ENCODE data around the gene DYRK2. TPM values are rescaled to one million over a fixed set of nuclear protein-coding genes. Genes with fewer than 3 reads are reported as not detected.
"Not testable (repeated sequence)": the region's sequence is repeated elsewhere in the genome, so short reads cannot be mapped to it uniquely, and the experiment has no call there.

DYRK2 gene
- total and polyA plus RNA-seq, 2 donors (not counting 3 experiments of a cell fraction or from before 2014, with no cell fraction given), result 4.5 to 11.0 TPM

DNA sequence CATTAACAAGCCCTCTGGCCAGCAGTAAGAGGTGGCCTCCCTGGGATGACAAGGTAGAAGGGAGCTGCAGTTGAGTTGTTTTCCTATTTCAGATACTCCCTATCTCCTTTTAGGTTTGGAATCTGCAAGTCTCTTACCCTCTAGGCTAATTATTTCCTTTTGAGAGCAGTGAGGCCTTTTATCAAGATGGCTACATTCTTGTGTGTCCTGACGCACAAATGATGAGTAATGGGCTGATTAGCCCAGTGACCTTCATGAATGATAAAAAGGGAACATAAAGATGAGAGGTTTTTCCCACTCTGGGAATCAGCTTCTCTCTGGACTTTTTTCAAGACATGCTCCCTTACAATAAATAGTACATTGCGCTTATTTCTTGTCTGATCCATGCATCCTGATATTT lies 22.9 kb downstream of the DYRK2 start:
- Histone ChIP-seq H3K9me1 (replicated peaks; ENCODE audit: control insufficient read depth, extremely low read depth, insufficient read depth, low read length) (no peaks in the 10 kb centered on the region), H2AFZ (ENCODE audit: low read depth, low read length) (no peak overlapping the region), H3K9me3 (replicated peaks; ENCODE audit: control insufficient read depth, insufficient read depth, low read length) (no peaks in the 10 kb centered on the region), H3K4me2 (ENCODE audit: insufficient read depth, low read length) (no peak overlapping the region), H3K4me1 (ENCODE audit: control insufficient read depth, extremely low read depth, insufficient read depth, low read length) (no peaks in the 10 kb centered on the region), H3K27me3 (ENCODE audit: control insufficient read depth in 2 of 2, insufficient read depth in 2 of 2, low read length in 2 of 2) (no peaks in the 10 kb centered on the region), H3K27ac (ENCODE audit: insufficient read depth, low read depth, low read length) (no peak overlapping the region), H3K79me2 (ENCODE audit: control insufficient read depth, insufficient read depth, low read length) (no peaks in the 10 kb centered on the region), H3K36me3 (ENCODE audit: control insufficient read depth in 2 of 2, extremely low read depth in 1 of 2, insufficient read depth in 2 of 2, low read length in 2 of 2) (no peaks in the 10 kb centered on the region), H3K9ac (replicated peaks; ENCODE audit: extremely low read depth, insufficient read depth, low read length) (no peak overlapping the region), H4K20me1 (replicated peaks; ENCODE audit: control insufficient read depth, extremely low read depth, insufficient read depth, low read length) (no peaks in the 10 kb centered on the region), H3K4me3 (replicated peaks in 1 of 3; ENCODE audit: insufficient read depth in 1 of 3, low read depth in 1 of 3, low read length in 3 of 3) (no peak overlapping the region)
- DNase-seq (ENCODE audit: low read depth, low spot score) (no peak), FAIRE-seq (no peak)
- BruUV-seq (replicated peaks), result no TSS peak
- TF ChIP-seq MYC (IDR thresholded peaks at IDR 0.05; ENCODE audit: low read depth, low read length), result no peak
- no peak for TF ChIP-seq JUN (IDR thresholded peaks at IDR 0.05; ENCODE audit: borderline replicate concordance, insufficient read depth, insufficient read length, low read depth)
- TF ChIP-seq FOS (IDR thresholded peaks at IDR 0.05; ENCODE audit: borderline replicate concordance, insufficient read depth, low read length), result no peak
- no peak for TF ChIP-seq EZH2 (IDR thresholded peaks at IDR 0.05; ENCODE audit: borderline replicate concordance, low read depth, low read length, severe bottlenecking)
- POLR2A ChIA-PET, result no interaction called here
- intact Hi-C loops (cut with micrococcal nuclease) (no loop called here), dilution Hi-C loops (cut with MboI; ENCODE audit: extremely low pct_ligation_motif_present, low sequenced_read_pairs) (no loop called here)
- CTCF ChIA-PET, result interaction anchor here (1.2 kb wide), 1 partner anchor 10 kb away, joined by 3 read pairs; no protein-coding TSS in a partner anchor

DNA sequence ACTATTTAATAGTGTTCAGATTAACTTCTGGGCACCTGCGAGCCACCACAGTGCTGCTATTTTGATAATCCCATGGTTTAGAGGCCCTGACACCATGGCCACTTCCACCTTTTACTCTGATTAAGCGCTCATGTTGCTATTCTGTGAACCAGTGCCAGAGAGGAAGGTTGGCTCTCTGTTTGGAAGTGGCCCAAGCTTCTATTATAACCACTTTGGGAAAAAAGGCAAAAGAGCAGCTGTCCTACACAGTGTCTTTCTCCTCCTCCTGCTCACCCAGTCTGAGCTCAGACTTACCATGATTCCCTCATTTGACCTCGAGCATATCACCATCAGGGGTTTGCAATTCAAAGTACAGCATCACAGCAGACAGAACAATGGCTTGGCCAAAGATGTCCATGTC lies 23.3 kb downstream of the DYRK2 start:
- Histone ChIP-seq H3K4me1 (ENCODE audit: control insufficient read depth, extremely low read depth, insufficient read depth, low read length) (no peaks in the 10 kb centered on the region), H3K4me3 (replicated peaks in 1 of 3; ENCODE audit: insufficient read depth in 1 of 3, low read depth in 1 of 3, low read length in 3 of 3) (no peak overlapping the region), H3K9me3 (replicated peaks; ENCODE audit: control insufficient read depth, insufficient read depth, low read length) (no peaks in the 10 kb centered on the region), H3K27me3 (ENCODE audit: control insufficient read depth in 2 of 2, insufficient read depth in 2 of 2, low read length in 2 of 2) (no peaks in the 10 kb centered on the region), H3K36me3 (ENCODE audit: control insufficient read depth in 2 of 2, extremely low read depth in 1 of 2, insufficient read depth in 2 of 2, low read length in 2 of 2) (no peaks in the 10 kb centered on the region), H4K20me1 (replicated peaks; ENCODE audit: control insufficient read depth, extremely low read depth, insufficient read depth, low read length) (no peaks in the 10 kb centered on the region), H3K4me2 (ENCODE audit: insufficient read depth, low read length) (no peak overlapping the region), H3K27ac (ENCODE audit: insufficient read depth, low read depth, low read length) (no peak overlapping the region), H3K79me2 (ENCODE audit: control insufficient read depth, insufficient read depth, low read length) (no peaks in the 10 kb centered on the region), H2AFZ (ENCODE audit: low read depth, low read length) (no peak overlapping the region), H3K9ac (replicated peaks; ENCODE audit: extremely low read depth, insufficient read depth, low read length) (no peak overlapping the region), H3K9me1 (replicated peaks; ENCODE audit: control insufficient read depth, extremely low read depth, insufficient read depth, low read length) (no peaks in the 10 kb centered on the region)
- CTCF ChIA-PET, result interaction anchor here (1.2 kb wide), 1 partner anchor 9 kb away, joined by 3 read pairs; no protein-coding TSS in a partner anchor
- POLR2A ChIA-PET, result no interaction called here
- FAIRE-seq (no peak), DNase-seq (ENCODE audit: low read depth, low spot score) (no peak)
- intact Hi-C loops (cut with micrococcal nuclease) (no loop called here), dilution Hi-C loops (cut with MboI; ENCODE audit: extremely low pct_ligation_motif_present, low sequenced_read_pairs) (no loop called here)
- TF ChIP-seq, protein P1, sequence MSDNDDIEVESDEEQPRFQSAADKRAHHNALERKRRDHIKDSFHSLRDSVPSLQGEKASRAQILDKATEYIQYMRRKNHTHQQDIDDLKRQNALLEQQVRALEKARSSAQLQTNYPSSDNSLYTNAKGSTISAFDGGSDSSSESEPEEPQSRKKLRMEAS (IDR thresholded peaks at IDR 0.05; ENCODE audit: insufficient read depth, insufficient read length), result no peak
- no peak for TF ChIP-seq POLR2A (IDR thresholded peaks at IDR 0.05; ENCODE audit: low read depth, low read length)
- no peak for TF ChIP-seq POLR2AphosphoS5 (IDR thresholded peaks at IDR 0.05; ENCODE audit: insufficient read depth, low read depth, low read length)
- TF ChIP-seq, protein P2, sequence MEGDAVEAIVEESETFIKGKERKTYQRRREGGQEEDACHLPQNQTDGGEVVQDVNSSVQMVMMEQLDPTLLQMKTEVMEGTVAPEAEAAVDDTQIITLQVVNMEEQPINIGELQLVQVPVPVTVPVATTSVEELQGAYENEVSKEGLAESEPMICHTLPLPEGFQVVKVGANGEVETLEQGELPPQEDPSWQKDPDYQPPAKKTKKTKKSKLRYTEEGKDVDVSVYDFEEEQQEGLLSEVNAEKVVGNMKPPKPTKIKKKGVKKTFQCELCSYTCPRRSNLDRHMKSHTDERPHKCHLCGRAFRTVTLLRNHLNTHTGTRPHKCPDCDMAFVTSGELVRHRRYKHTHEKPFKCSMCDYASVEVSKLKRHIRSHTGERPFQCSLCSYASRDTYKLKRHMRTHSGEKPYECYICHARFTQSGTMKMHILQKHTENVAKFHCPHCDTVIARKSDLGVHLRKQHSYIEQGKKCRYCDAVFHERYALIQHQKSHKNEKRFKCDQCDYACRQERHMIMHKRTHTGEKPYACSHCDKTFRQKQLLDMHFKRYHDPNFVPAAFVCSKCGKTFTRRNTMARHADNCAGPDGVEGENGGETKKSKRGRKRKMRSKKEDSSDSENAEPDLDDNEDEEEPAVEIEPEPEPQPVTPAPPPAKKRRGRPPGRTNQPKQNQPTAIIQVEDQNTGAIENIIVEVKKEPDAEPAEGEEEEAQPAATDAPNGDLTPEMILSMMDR (IDR thresholded peaks at IDR 0.05; ENCODE audit: extremely low read depth in 1 of 2, insufficient read depth in 1 of 2, low read depth in 1 of 2, low read length in 2 of 2), result no peak
- TF ChIP-seq EZH2 (IDR thresholded peaks at IDR 0.05; ENCODE audit: borderline replicate concordance, low read depth, low read length, severe bottlenecking), result no peak
- TF ChIP-seq JUN (IDR thresholded peaks at IDR 0.05; ENCODE audit: borderline replicate concordance, insufficient read depth, insufficient read length, low read depth), result no peak
- TF ChIP-seq MYC (IDR thresholded peaks at IDR 0.05; ENCODE audit: low read depth, low read length), result no peak
- no peak for TF ChIP-seq GATA2 (IDR thresholded peaks at IDR 0.05; ENCODE audit: insufficient read depth, insufficient read length, low read depth, low read length)
- no TSS peak for BruUV-seq (replicated peaks)

DNA sequence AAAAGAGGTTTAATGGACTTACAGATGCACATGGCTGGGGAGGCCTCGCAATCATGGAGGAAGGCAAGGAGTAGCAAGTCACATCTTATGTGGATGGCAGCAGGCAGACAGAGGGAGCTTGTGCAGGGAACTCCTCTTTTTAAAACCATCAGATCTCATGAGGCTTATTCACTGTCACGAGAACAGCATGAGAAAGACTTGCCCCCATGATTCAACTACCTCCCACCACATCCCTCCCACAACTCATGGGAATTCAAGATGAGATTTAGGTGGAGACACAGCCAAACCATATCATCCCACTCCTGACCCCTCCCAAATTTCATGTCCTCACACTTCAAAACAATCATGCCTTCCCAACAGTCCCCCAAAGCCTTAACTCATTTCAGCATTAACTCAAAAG lies 24.0 kb downstream of the DYRK2 start:
- CTCF ChIA-PET; H3K27me3 ChIP-seq (ENCODE audit: control insufficient read depth in 2 of 2, insufficient read depth in 2 of 2, low read length in 2 of 2); H3K9me1 ChIP-seq (replicated peaks; ENCODE audit: control insufficient read depth, extremely low read depth, insufficient read depth, low read length); FAIRE-seq; BruUV-seq (replicated peaks); H3K4me3 ChIP-seq (replicated peaks in 1 of 3; ENCODE audit: insufficient read depth in 1 of 3, low read depth in 1 of 3, low read length in 3 of 3); intact Hi-C loops (cut with micrococcal nuclease); H4K20me1 ChIP-seq (replicated peaks; ENCODE audit: control insufficient read depth, extremely low read depth, insufficient read depth, low read length); H3K4me1 ChIP-seq (ENCODE audit: control insufficient read depth, extremely low read depth, insufficient read depth, low read length); H3K79me2 ChIP-seq (ENCODE audit: control insufficient read depth, insufficient read depth, low read length); dilution Hi-C loops (cut with MboI; ENCODE audit: extremely low pct_ligation_motif_present, low sequenced_read_pairs); H2AFZ ChIP-seq (ENCODE audit: low read depth, low read length); H3K36me3 ChIP-seq (ENCODE audit: control insufficient read depth in 2 of 2, extremely low read depth in 1 of 2, insufficient read depth in 2 of 2, low read length in 2 of 2); H3K4me2 ChIP-seq (ENCODE audit: insufficient read depth, low read length); H3K27ac ChIP-seq (ENCODE audit: insufficient read depth, low read depth, low read length); H3K9ac ChIP-seq (replicated peaks; ENCODE audit: extremely low read depth, insufficient read depth, low read length); DNase-seq (ENCODE audit: low read depth, low spot score); POLR2A ChIA-PET; H3K9me3 ChIP-seq (replicated peaks; ENCODE audit: control insufficient read depth, insufficient read depth, low read length): not testable (repeated sequence)
